GM12878 (cell line): ENCODE data around the gene MROH7. TPM values are rescaled to one million over a fixed set of nuclear protein-coding genes. Genes with fewer than 3 reads are reported as not detected.

ENCODE experiments used
- ATAC-seq: fragments of 200-7000 bp; cut with Tn5 transposase; 3 replicates; pipeline ENCODE4 v1.9.1; 2020; ENCODE audit warnings: mild to moderate bottlenecking, moderate library complexity
- BruUV-seq: library from RNA; stranded (reverse); fragments of 400-500 nt; replicated peaks from 2 replicates; lab custom pipeline; 2021; lab: Mats Ljungman, UMichigan
- CTCF ChIA-PET: fragments of 300-600 bp; sonication (Branson Sonifier 250); formaldehyde crosslinking; extraction: SDS; loops from one replicate; lab custom pipeline; 2021; ENCODE audit warnings: inconsistent platforms; lab: Yijun Ruan, JAX
- POLR2A ChIA-PET: fragments of 350-600 bp; formaldehyde crosslinking; extraction: SDS; loops from one replicate; lab custom pipeline; 2021; ENCODE audit warnings: inconsistent platforms; lab: Charles Lee
- RAD21 ChIA-PET: fragments of 300-600 bp; sonication (Branson Sonifier 250); formaldehyde crosslinking; loops from one replicate; lab custom pipeline; 2023; ENCODE audit warnings: antibody characterized with exemption; ENCODE audit not compliant: unreplicated experiment; lab: Charles Lee
- SMC1A ChIA-PET: fragments of 300-600 bp; sonication (Branson Sonifier 250); formaldehyde crosslinking; loops from one replicate; lab custom pipeline; 2023; ENCODE audit not compliant: unreplicated experiment, uncharacterized antibody; lab: Charles Lee
- DNase-seq: peaks from one replicate; pipeline ENCODE4 v3.0.0-alpha.2; 2011; ENCODE audit warnings: low read depth, low spot score
- FAIRE-seq: peaks from 3 replicates; lab custom pipeline; 2011; peaks lifted over from hg19 to GRCh38; lab: Jason Lieb, UNC
- H2AFZ ChIP-seq: 2 replicates; pipeline ENCODE4 v1.6.0; 2011; ENCODE audit warnings: low read depth, low read length, control low read depth; ENCODE audit not compliant: control insufficient read depth
- H3K27ac ChIP-seq: 2 replicates; pipeline ENCODE4 v1.5.1; 2011; ENCODE audit warnings: control low read depth; ENCODE audit not compliant: control insufficient read depth, insufficient read depth
- H3K27me3 ChIP-seq, 2 experiments: replicated peaks in 1 of 2; 2 replicates each; pipeline versions ENCODE4 v1.6.0 to v1.6.1; 2011; ENCODE audit warnings: low read length in 1 of 2; ENCODE audit not compliant: control insufficient read depth in 2 of 2, insufficient read depth in 2 of 2
- H3K36me3 ChIP-seq, 2 experiments: 2 replicates each; pipeline ENCODE4 v1.5.1; 2011; ENCODE audit warnings: low read length in 1 of 2; ENCODE audit not compliant: control insufficient read depth in 2 of 2, insufficient read depth in 2 of 2
- H3K4me1 ChIP-seq: 2 replicates; pipeline ENCODE4 v1.6.1; 2011; ENCODE audit warnings: mild to moderate bottlenecking, low read length, moderate library complexity, mixed read lengths; ENCODE audit not compliant: control insufficient read depth, insufficient read depth
- H3K4me2 ChIP-seq: 2 replicates; pipeline ENCODE4 v1.6.0; 2011; ENCODE audit warnings: control low read depth; ENCODE audit not compliant: control insufficient read depth, insufficient read depth
- H3K4me3 ChIP-seq: fragments of 200-600 bp; sonication (generic); 2 replicates; pipeline ENCODE4 v1.5.1; 2016
- H3K79me2 ChIP-seq: 2 replicates; pipeline ENCODE4 v1.6.0; 2011; ENCODE audit warnings: low read length; ENCODE audit not compliant: control insufficient read depth, insufficient read depth
- H3K9ac ChIP-seq: 2 replicates; pipeline ENCODE4 v1.8.0; 2011; ENCODE audit warnings: low read length, control low read depth, mixed read lengths; ENCODE audit not compliant: control insufficient read depth, insufficient read depth
- H3K9me3 ChIP-seq: replicated peaks from 3 replicates; pipeline ENCODE4 v1.5.1; 2011; ENCODE audit warnings: mild to moderate bottlenecking, low read length; ENCODE audit not compliant: control insufficient read depth, insufficient read depth
- H4K20me1 ChIP-seq: 2 replicates; pipeline ENCODE4 v1.6.0; 2011; ENCODE audit not compliant: control insufficient read depth, insufficient read depth
- ASH2L ChIP-seq: fragments of 300-600, 200-600 bp; sonication (generic); IDR thresholded peaks from 2 replicates; pipeline ENCODE4 v1.6.1; 2017; ENCODE audit warnings: low read depth, mild to moderate bottlenecking, borderline replicate concordance
- IKZF1 ChIP-seq: fragments of 450-650 bp; conservative IDR thresholded peaks from 2 replicates; pipeline ENCODE4 v1.6.1; 2017; ENCODE audit warnings: antibody characterized with exemption, mild to moderate bottlenecking
- NR2F1 ChIP-seq: fragments of 450-650 bp; conservative IDR thresholded peaks from 2 replicates; pipeline ENCODE4 v1.6.1; 2017; ENCODE audit warnings: mild to moderate bottlenecking
- SRF ChIP-seq, 2 experiments: IDR thresholded peaks; 2 replicates each; pipeline ENCODE4 v1.6.1; 2011; ENCODE audit warnings: low read depth in 2 of 2, low read length in 2 of 2, mild to moderate bottlenecking in 1 of 2, moderate library complexity in 1 of 2
- TARDBP ChIP-seq: IDR thresholded peaks from 2 replicates; pipeline ENCODE4 v1.6.1; 2016; ENCODE audit warnings: borderline replicate concordance
- WGBS: methylation state at CpG from one replicate; pipeline ENCODE4 v1.1.6; 2016; ENCODE audit warnings: low lambda C conversion rate; ENCODE audit not compliant: insufficient replicate concordance, insufficient coverage; ENCODE audit errors: missing lambda C conversion rate; 5-methylcytosine and 5-hydroxymethylcytosine counted together
- in situ Hi-C: fragments of 300-500 bp; cut with MboI; formaldehyde crosslinking; loops from 9 replicates; pipeline ENCODE4 v1.14.3; 2018; ENCODE audit warnings: mixed read lengths
- intact Hi-C: fragments of 100-400 bp; cut with micrococcal nuclease; formaldehyde crosslinking; loops from one replicate; pipeline ENCODE4 v1.14.2; 2022; ENCODE audit not compliant: unreplicated experiment
- polyA plus RNA-seq, 11 experiments: library from polyadenylated mRNA; depleted of rRNA in 4 of 11; unstranded in 6 of 11; stranded (reverse) in 5 of 11; fragments of >200 nt; fragmentation: Nextera tagmentation in 4 of 11; fragmentation: Illumina TruSeq in 1 of 11; extraction: Ambion mirVana in 4 of 11; extraction: Trizol in 1 of 11; gene quantifications; 1 replicate in 1 of 11; 2 replicates in 10 of 11; pipeline versions ENCODE4 v1.2.1 to v1.2.3, GENCODE V29; 2011 to 2016; ENCODE audit warnings: inconsistent platforms in 2 of 11, missing spikeins in 2 of 11, low read depth in 1 of 11
- total RNA-seq, 4 experiments: library from RNA; depleted of rRNA in 3 of 4; stranded (reverse); fragments of >200 nt in 3 of 4; fragmentation: Illumina TruSeq in 1 of 4; extraction: Trizol in 1 of 4; gene quantifications; 2 replicates each; pipeline versions ENCODE4 v1.2.1 to v1.2.3, GENCODE V29; 2013 to 2021
- TF ChIP-seq, protein P1 (sequence below): fragments of 450-650 bp; IDR thresholded peaks from 2 replicates; pipeline ENCODE4 v1.6.1; 2017; ENCODE audit warnings: mild to moderate bottlenecking, low read depth, inconsistent platforms; ENCODE audit not compliant: poor library complexity, severe bottlenecking
- TF ChIP-seq, protein P2 (sequence below): fragments of 450-650 bp; IDR thresholded peaks from 2 replicates; pipeline ENCODE4 v1.6.1; 2017; ENCODE audit warnings: borderline replicate concordance
- TF ChIP-seq, protein P3 (sequence below): fragments of 450-650 bp; formaldehyde crosslinking; IDR thresholded peaks from 2 replicates; pipeline ENCODE4 v1.5.0; 2022; ENCODE audit warnings: mild to moderate bottlenecking, missing genetic modification characterization

MROH7 gene
- total and polyA plus RNA-seq, 10 of the 15 experiments (the other 5 are each of a cell fraction or from before 2014, with no cell fraction given), result 0.11 TPM; not detected in 9

DNA sequence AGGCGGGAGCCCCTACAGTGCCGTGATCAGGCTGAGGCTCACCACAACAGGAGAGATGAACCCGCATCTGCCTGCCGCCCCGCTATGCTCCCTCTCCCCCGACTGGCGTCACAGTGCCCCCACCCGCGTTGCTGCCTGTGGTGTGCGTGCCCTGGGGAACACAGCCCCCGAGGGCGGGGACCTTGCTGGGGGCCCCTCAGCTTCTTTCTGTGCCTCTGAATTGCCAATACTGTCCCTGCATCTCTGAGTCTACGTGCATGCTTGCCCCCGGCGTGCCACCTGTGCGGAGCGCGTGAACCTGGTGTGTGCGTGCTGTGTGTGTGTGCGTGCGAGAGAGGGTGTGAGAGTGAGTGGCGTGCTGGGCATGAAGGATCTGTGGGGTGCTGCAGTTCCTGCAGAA lies 112.5 kb downstream of the MROH7 start:
- no peak for FAIRE-seq
- H3K79me2 ChIP-seq, result no peaks in the 10 kb centered on the region
- SMC1A ChIA-PET, result no interaction called here
- no peak for TF ChIP-seq TARDBP
- no peak for TF ChIP-seq SRF (IDR thresholded peaks at IDR 0.05; ENCODE audit: low read depth in 2 of 2, low read length in 2 of 2)
- TF ChIP-seq, all 136 proteins: peak for 0
- no peak overlapping the region for H3K4me3 ChIP-seq
- H3K9ac ChIP-seq, result no peak overlapping the region
- DNase-seq, result no peak
- H2AFZ ChIP-seq, result no peak overlapping the region
- RAD21 ChIA-PET, result no interaction called here
- H3K9me3 ChIP-seq, result no peaks in the 10 kb centered on the region
- no peaks in the 10 kb centered on the region for H4K20me1 ChIP-seq
- POLR2A ChIA-PET, result no interaction called here
- H3K36me3 ChIP-seq, result peaks cover 2 to 7% of the 10 kb centered on the region in 2 experiments; a peak in 3 of 4 replicates
- no peak overlapping the region for H3K4me2 ChIP-seq
- no peak for ATAC-seq
- no peaks in the 10 kb centered on the region for H3K27me3 ChIP-seq
- no peak overlapping the region for H3K27ac ChIP-seq
- in situ Hi-C loops, result no loop called here
- intact Hi-C loops, result no loop called here
- no TSS peak for BruUV-seq
- CTCF ChIA-PET, result no interaction called here
- H3K4me1 ChIP-seq, result no peaks in the 10 kb centered on the region
- WGBS, result 94% methylated on average over 22 of the region's 22 CpGs

DNA sequence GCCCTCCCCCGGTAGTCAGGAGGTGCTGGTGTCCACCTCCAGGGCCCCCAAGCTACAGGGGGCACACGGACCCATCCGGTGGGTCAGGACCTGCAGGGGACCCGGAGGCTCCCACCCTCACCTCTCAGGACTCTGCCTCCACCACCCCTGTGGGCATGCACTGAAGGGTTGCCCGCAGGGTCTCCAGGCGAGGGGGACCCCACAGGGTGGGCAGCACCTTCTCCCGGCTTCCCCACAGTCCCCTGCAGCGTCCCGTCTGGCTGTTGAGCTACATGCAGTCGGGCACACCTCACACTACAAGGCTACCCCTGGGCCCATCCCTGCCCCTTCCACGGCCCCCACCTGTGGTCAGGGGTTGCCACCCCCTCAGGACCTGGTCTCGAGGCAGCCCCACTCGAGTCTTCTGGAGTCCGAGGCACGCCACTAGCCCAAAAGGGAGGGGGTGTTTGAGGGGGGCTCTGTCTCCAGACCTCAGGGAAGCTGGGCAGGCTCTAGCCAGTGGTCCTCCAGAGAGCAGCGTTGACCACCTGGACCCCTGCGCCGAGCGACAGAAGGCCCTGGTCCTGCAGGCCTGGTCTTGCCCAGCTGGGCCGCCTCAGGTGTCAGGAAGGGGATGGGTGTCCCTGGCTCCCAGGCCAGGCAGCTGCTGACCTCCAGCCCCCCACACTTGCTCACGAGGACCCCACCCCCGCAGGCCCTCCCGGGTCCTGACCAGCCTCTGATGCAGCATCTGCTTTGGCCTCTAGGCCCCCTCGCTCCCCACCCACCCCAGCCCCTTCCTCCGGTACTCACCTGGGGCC lies 113.1 kb downstream of the MROH7 start:
- ATAC-seq, result no peak
- ChIA-PET RAD21 (no interaction called here), CTCF (interaction anchor here (1.0 kb wide), 1 partner anchor 50 kb away, joined by 3 read pairs; no protein-coding TSS in a partner anchor), SMC1A (no interaction called here), POLR2A (no interaction called here)
- Histone ChIP-seq H3K27me3 (no peaks in the 10 kb centered on the region), H3K27ac (no peak overlapping the region), H3K4me3 (no peak overlapping the region), H3K4me1 (no peaks in the 10 kb centered on the region), H3K79me2 (no peaks in the 10 kb centered on the region), H4K20me1 (no peaks in the 10 kb centered on the region), H3K9me3 (no peaks in the 10 kb centered on the region), H3K36me3 (peaks cover 2 to 7% of the 10 kb centered on the region in 2 experiments; a peak in 3 of 4 replicates), H3K9ac (no peak overlapping the region), H2AFZ (no peak overlapping the region), H3K4me2 (no peak overlapping the region)
- in situ Hi-C loops (no loop called here), intact Hi-C loops (no loop called here)
- WGBS, result 91% methylated on average over 23 of the region's 25 CpGs
- no peak for DNase-seq
- no peak for FAIRE-seq
- no TSS peak for BruUV-seq
- TF ChIP-seq TARDBP, result no peak
- TF ChIP-seq, protein P1, sequence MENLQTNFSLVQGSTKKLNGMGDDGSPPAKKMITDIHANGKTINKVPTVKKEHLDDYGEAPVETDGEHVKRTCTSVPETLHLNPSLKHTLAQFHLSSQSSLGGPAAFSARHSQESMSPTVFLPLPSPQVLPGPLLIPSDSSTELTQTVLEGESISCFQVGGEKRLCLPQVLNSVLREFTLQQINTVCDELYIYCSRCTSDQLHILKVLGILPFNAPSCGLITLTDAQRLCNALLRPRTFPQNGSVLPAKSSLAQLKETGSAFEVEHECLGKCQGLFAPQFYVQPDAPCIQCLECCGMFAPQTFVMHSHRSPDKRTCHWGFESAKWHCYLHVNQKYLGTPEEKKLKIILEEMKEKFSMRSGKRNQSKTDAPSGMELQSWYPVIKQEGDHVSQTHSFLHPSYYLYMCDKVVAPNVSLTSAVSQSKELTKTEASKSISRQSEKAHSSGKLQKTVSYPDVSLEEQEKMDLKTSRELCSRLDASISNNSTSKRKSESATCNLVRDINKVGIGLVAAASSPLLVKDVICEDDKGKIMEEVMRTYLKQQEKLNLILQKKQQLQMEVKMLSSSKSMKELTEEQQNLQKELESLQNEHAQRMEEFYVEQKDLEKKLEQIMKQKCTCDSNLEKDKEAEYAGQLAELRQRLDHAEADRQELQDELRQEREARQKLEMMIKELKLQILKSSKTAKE, result no peak
- no peak for TF ChIP-seq IKZF1
- no peak for TF ChIP-seq ASH2L
- TF ChIP-seq NR2F1, result no peak
- TF ChIP-seq, protein P2, sequence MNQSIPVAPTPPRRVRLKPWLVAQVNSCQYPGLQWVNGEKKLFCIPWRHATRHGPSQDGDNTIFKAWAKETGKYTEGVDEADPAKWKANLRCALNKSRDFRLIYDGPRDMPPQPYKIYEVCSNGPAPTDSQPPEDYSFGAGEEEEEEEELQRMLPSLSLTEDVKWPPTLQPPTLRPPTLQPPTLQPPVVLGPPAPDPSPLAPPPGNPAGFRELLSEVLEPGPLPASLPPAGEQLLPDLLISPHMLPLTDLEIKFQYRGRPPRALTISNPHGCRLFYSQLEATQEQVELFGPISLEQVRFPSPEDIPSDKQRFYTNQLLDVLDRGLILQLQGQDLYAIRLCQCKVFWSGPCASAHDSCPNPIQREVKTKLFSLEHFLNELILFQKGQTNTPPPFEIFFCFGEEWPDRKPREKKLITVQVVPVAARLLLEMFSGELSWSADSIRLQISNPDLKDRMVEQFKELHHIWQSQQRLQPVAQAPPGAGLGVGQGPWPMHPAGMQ, result no peak
- TF ChIP-seq, protein P3, sequence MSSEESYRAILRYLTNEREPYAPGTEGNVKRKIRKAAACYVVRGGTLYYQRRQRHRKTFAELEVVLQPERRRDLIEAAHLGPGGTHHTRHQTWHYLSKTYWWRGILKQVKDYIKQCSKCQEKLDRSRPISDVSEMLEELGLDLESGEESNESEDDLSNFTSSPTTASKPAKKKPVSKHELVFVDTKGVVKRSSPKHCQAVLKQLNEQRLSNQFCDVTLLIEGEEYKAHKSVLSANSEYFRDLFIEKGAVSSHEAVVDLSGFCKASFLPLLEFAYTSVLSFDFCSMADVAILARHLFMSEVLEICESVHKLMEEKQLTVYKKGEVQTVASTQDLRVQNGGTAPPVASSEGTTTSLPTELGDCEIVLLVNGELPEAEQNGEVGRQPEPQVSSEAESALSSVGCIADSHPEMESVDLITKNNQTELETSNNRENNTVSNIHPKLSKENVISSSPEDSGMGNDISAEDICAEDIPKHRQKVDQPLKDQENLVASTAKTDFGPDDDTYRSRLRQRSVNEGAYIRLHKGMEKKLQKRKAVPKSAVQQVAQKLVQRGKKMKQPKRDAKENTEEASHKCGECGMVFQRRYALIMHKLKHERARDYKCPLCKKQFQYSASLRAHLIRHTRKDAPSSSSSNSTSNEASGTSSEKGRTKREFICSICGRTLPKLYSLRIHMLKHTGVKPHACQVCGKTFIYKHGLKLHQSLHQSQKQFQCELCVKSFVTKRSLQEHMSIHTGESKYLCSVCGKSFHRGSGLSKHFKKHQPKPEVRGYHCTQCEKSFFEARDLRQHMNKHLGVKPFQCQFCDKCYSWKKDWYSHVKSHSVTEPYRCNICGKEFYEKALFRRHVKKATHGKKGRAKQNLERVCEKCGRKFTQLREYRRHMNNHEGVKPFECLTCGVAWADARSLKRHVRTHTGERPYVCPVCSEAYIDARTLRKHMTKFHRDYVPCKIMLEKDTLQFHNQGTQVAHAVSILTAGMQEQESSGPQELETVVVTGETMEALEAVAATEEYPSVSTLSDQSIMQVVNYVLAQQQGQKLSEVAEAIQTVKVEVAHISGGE, result no peak
